ENCODE data around the gene SUMO2. TPM values are rescaled to one million over a fixed set of nuclear protein-coding genes. Genes with fewer than 3 reads are reported as not detected.
"Not testable (repeated sequence)": the region's sequence is repeated elsewhere in the genome, so short reads cannot be mapped to it uniquely, and the experiment has no call there.

The SUMO2 gene
- total RNA-seq, 1 donor from 2014 or later: 90.8 TPM

DNA sequence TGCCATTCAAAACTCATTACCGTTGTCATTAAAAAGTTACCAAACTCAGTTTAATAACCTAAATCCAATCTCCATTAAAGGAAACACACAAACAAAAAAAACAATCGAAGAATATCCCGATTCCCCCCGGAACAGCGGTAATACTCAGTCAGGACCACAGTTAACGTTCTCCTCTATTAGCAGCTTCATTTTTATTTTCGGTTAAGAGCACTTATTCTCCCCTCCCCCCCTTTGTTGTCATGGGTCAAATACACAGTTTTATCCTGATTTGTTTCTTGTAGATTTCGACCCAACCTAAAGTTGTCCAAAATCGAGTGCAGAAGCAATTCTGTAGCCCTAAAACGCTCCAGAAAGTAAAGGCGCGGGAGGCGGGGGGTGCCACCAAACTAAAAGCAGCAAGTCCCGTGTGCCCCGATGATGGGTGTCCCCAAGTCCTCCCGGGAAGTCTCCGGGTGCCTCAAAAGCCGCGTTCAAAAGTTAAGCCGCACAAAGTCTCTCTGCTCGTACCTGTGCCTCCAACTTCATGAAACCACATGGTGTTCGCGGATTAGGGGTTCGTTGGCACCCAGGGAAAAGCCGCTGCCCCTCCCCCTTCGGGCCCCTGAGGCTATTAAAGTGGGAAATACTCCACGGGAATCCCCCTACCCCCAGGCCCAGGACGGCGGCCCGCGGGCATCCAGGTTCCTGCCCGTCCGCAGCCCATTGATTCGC lies 996 bp downstream of the SUMO2 start:
- peak in 1 of 2 donors; percentile 30 for DNase-seq (ENCODE audit: low read depth in 2 of 2)

DNA sequence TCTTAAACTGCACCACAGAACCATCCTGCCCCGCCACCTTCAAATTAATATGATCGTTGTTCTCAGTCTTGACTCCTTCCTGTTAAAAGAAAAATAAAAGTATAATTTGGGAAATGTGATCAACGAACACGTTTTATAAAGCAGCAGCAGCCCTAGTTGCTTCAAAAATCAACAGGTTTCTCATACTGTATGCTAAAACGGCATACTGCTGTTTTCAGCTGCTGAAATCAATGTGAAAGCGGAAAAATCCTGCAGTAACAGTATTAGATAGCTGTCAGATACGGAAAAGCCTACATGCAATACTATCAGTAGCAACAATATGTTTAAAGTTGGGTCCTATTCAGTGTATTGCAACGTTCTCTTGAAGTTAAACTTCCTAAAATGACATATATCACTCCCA lies 1.6 kb downstream of the SUMO2 start:
- no peak for DNase-seq (ENCODE audit: low read depth in 2 of 2)

DNA sequence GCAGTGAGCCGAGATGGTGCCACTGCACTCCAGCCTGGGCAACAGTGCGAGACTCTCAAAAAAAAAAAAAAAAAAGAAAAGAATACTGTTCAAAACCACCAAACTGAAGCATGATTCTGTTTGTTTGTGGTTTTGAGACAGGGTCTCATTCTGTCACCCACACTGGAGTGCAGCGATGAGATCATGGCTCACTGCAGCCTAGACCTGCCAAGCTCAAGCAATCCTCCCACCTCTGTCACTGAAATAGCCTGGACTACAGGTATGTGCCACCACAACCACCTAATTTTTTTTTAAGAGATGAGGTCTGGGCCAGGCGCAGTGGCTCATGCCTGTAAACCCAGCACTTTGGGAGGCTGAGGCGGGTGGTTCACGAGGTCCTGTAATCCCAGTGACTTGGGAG lies 4.3 kb downstream of the SUMO2 start:
- DNase-seq (ENCODE audit: low read depth in 2 of 2): no peak

DNA sequence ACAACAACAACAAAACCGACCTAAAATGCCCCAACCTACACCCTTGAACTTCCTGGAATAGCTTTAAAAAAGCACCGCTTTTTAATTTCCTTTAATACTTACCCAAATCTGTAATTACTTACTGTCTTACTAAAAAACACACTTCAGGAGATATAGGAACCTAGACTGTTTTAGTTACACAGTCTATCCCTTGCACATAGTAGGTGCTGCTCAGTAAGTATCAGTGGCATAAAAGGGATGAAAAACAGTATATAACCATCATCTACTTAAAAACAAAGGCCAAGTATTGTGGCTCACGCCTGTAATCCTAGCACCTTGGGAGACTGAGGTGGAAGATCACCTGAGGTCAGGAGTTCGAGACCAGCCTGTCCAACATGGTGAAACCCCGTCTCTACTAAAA lies 6.1 kb downstream of the SUMO2 start:
- no peak for DNase-seq (ENCODE audit: low read depth in 2 of 2)

DNA sequence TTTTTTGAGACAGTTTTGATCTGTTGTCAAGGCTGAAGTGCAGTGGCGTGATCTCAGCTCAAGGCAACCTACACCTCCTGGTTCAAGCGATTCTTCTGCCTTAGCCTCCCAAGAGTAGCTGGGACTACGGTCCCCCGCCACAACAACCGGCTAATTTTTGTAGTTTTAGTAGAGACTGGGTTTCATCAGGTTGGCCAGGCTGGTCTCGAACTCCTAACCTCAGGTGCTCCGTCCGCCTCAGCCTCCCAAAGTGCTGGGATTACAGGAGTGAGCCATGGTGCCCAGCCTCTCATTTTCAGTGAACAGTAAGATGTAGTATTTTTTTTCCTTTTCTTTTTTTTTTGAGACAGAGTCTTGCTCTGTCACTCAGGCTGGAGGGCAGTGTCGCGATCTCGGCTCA lies 7.8 kb downstream of the SUMO2 start:
- no peak for DNase-seq (ENCODE audit: low read depth in 2 of 2)

DNA sequence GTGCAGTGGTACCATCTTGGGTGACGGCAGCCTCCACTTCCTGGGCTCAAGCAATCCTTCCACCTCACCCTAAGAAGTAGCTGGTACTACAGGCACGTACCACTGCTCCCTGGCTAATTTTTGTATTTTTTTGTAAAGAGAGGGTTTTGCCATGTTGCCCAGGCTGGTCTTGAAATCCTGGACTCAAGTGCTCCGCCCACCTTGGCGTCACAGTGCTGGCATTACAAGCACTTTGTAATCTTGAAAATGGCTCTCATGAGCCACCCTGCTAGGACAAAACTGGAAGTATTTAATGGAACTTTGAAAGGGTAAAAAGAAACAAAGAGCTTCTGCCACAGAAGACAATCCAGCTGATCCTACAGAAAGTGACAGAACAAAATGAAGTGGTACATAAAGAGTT lies 9.2 kb downstream of the SUMO2 start:
- no peak for DNase-seq (ENCODE audit: low read depth in 2 of 2)

DNA sequence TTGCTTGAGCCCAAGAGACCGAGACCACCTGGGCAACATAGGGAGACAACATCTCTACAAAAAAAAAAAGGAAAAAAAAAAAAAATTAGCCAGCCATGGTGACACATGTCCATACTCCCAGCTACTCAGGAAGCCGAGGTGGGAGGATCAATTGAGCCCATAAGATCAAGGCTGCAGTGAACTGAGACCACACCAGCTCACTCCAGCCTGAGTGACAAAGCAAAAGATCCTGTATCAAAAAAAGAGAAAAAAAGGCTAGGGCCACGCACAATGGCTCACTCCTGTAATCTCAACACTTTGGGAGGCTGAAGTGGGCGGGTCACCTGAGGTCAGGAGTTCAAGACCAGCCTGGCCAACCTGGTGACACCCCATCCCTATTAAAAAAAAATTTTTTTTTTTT lies 13.8 kb downstream of the SUMO2 start:
- DNase-seq (ENCODE audit: low read depth in 2 of 2): no peak

DNA sequence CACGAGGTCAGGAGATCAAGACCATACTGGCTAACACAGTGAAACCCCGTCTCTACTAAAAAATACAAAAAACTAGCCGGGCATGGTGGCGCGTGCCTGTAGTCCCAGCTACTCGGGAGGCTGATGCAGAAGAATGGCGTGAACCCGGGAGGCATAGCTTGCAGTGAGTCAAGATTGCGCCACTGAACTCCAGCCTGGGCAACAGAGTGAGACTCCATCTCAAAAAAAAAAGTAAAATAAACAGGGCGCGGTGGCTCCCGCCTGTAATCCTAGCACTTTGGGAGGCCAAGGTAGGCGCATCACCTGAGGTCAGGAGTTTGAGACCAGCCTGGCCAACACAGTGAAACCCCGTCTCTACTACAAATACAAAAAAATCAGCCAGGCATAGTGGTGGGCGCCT lies 18.2 kb downstream of the SUMO2 start:
- DNase-seq (ENCODE audit: low read depth in 2 of 2): not testable (repeated sequence)

DNA sequence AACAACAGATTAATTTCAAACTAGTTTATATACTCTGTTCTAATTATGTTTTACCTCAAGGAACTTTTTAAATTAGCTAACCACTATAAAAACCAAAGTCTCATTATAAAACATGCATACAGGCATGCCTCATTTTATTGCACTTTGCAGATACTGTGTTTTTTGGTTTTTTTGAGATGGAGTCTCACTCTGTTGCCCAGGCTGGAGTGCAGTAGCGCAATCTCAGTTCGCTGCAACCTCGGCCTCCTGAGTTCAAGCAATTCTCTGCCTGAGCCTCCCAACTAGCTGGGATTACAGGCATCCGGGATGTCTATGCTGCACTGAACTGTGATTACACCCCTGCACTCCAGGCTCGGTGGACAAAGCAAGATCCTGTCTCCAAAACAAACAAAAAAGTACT lies 19.7 kb downstream of the SUMO2 start:
- no peak for DNase-seq (ENCODE audit: low read depth in 2 of 2)

DNA sequence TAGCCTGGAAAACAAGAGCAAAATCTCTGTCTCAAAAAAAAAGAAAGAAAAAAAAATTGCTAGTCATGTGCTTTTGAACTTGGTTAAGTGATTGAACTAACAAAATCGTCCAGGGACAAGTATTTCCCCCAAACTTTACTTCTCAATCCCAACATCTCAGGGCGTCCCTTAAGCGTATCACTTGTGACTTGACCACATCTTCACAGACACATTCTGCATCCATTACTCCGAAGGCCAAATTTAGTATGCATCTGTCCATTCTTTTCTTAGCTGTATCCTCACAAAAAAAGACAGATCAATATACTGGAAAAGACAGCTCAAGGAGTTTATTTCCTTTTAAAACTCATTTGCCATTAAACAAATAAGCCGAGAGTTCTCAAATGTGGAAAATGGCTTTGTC lies 22.5 kb downstream of the SUMO2 start:
- DNase-seq (ENCODE audit: low read depth in 2 of 2): no peak

DNA sequence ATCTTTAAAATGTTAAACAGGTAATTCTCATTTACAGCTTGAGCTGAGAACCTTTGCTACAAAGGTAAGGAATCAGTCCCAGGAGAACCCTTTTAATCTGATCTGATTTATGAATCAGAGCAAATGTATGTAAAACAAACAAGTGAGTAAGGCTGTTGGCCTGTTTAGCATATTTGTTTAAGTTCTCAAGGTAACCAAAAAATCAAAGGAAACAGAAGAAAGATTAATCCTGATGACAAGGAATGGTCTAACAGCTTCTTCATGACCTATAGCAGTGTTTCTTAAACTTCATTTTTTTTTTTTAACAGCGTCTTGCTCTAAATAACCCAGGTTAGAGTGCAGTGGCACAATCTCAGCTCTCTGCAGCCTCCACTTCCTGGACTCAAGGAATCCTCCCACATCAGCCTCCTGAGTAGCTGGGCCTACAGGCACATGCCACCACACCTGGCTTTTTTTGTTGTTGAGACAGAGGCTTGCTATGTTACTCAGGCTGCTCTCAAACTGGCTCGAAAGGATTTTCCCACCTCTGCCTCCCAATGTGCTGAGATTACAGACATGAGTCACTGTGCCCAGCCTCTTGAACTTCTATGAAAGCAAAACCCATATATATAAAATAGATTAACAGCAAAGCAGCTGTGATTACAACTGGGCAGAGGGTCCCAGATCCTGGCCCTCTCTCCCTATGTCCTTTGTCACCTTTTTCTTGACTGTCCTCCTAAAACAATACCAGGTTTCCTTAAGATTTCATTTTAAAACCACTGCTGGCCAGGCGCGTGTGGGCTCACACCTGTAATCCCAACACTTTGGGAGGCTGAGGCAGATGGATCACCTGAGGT lies 23.3 kb downstream of the SUMO2 start:
- DNase-seq (ENCODE audit: low read depth in 2 of 2): peak in 1 of 2 donors; percentile 16

DNA sequence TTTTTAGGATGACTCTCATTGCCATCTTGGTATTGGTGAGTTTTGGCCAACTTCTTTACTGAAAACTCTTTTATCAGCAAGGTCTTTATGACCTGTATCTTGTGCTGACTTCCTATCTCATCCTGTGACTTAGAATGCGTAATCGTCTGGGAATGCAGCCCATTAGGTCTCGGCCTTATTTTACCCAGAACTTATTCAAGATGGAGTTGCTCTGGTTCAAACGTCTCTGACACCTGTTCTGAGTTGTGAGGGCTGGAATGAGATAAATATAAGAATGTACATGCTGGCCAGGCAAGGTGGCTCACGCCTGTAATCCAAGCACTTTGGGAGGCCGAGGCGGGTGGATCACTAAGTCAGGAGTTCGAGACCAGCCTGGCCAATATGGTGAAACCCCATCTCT lies 24.3 kb downstream of the SUMO2 start:
- DNase-seq (ENCODE audit: low read depth in 2 of 2): peak in 1 of 2 donors; percentile 32

DNA sequence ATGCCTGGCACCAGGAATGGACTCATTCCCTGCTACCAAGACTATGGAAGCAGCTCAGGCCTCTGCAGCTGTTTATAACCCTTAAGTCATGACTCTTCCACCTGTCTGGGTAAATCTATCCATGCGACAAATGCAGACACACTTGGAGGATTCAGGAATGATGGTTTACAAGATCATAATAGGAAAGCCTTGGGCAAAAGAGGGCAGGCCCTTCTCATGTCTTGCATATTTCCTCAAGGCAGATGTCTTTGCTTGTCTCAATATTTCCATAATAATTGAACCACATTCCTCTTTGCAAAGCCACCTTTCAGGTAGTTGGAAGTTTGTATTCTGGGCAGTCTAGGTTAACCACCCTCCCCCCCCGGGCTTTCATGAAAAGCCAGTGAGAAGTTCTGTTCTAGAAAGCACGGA lies 27.6 kb downstream of the SUMO2 start:
- no peak for DNase-seq (ENCODE audit: low read depth in 2 of 2)

DNA sequence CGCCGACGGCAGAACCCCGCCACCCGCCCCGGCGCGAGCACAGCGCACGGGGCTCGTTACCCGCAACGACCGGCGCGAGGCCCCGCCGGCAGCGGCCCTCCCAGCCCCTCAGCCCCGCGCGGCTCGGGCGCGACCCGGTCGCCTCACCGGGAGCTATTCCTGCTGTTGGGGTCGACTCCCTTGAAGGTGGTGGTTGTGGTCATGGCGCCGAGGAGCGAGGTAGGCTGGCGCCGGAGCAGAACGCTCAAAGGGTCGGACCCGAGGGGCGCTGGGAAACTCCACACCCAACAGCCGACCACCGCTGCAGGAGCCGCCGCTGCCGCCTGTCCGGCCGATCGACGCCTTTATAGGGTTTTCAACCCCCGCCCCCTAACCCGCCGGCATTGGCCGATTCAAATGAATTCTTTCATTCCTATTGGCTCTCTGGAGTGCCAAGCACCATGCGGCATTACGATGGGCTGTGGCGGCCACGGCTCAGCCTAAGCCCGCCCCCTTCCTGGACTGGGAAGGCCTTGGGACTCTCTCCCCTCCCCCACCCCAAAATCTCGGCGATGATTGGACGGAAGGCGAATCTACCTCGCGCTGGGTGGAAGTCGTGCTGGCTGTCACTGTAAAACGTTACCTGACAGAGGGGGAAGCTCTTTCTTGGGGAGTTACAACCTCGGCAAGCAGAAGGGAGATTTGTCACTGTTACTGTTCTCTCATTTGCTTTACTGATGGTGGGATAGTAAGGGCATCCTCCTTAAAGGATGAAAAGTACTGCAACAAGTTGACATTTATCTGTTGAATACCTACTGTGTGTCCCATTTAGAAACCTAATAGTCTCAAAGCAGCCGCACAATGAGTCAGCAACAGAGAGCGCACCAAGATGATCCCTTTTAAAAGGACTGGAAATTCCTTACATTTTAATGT lies 28.3 kb downstream of the SUMO2 start, which contains the start of gene JPT1:
TSS of gene JPT1 (minus strand) at position 318 of the 912 bp plus-strand sequence. CDS start at position 203, 115 bp downstream.
- peak; percentile 97 to 99 for DNase-seq (ENCODE audit: low read depth in 2 of 2)

DNA sequence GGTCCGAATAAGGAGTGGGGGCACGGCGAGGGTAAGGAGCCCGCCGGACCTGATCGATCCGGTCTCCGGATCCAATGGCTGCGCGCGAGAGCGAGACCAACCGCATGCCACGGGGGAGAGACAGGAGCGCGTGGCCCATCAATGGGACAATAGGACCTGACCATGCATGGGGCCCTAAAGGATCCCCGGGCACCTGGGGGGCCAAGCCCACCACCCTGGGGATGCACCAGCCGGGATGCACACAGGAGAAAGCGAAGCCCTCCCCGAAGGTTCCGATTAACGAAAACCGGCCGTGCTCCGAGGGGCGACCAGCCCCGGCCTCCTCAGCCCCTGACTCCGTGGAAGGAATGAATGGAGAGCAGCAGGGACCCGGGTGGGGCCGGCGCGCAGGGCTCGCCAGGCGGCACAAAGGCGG lies 29.0 kb downstream of the SUMO2 start:
- peak in 1 of 2 donors; percentile 19 for DNase-seq (ENCODE audit: low read depth in 2 of 2)

DNA sequence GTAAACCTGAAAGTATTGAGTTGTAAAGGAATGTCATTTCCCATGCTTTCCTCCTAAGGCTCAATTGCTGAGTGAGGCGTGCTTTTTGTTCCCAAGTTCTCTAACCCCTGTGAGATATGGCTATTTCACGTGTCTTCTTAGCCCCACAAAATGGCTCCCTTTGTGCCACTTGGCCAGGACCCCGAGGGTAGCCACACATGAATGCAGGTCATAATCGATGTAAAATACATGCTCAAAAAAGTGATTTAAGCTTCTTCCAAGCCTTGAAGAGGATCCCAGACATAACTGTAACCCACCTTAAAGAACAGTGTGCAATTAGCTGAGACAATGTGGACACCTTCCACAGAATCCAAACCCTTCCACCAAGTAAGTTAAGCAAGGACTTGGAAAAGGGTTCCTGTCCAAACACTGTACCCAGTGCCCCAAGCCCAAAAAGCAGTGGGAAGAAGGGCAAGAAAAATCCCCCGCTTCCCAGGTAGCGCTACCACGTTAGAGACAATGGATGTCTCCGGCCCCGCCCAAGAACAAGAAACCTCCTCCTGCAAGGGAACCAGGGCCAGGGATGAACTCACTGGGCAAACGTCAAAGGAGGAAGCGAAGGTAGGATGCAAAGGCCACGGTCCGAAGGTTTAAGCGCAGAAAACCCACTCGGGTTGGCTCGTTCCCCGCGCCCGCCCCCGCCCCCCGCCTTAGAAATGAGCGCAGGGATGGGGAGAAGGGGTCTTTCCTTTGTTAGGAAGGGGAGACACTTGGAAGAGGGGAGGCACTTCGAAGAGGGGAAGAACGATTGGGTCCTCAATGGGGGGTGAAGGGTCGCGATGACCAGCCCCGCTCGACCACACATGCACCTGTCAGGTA lies 29.6 kb downstream of the SUMO2 start:
- peak in 1 of 2 donors; percentile 35 for DNase-seq (ENCODE audit: low read depth in 2 of 2)

DNA sequence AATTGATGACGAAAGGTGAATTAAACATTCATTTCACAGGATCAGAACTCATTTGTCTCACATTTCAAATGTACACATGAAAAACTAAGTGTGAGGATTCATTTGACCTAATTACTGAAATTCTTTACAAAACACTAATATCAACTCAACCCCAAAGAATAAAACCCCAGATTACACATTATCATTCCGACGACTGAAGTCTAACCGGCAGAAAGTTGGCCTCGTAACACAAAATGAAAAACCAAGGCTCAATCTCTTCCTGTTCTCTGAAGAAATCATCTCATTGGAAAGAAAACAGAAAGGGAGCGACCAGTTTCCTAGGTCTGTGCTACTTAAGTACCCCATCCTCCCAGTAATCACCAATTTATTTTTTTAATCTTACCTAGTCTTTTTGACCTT lies 30.2 kb downstream of the SUMO2 start:
- DNase-seq (ENCODE audit: low read depth in 2 of 2): peak in 1 of 2 donors; percentile 7

DNA sequence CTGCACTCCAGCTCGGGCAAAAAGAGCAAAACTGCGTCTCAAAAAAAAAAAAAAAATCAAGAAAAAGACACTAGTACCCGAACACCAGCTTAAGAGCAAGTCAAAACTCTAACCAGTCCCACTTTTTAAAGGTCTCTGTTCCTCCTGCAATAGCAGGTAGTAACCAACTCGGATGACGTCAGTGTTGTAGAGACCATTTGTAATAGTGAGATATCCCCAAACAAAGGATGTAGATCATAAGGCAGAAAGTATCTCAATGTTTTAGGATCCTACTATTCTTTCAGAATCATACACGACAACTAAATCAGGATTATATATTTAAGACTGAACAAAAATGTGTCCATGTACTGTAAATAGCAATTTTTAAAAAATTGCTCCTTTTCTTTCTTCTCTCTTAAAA lies 30.8 kb downstream of the SUMO2 start:
- DNase-seq (ENCODE audit: low read depth in 2 of 2): peak in 1 of 2 donors; percentile 8

DNA sequence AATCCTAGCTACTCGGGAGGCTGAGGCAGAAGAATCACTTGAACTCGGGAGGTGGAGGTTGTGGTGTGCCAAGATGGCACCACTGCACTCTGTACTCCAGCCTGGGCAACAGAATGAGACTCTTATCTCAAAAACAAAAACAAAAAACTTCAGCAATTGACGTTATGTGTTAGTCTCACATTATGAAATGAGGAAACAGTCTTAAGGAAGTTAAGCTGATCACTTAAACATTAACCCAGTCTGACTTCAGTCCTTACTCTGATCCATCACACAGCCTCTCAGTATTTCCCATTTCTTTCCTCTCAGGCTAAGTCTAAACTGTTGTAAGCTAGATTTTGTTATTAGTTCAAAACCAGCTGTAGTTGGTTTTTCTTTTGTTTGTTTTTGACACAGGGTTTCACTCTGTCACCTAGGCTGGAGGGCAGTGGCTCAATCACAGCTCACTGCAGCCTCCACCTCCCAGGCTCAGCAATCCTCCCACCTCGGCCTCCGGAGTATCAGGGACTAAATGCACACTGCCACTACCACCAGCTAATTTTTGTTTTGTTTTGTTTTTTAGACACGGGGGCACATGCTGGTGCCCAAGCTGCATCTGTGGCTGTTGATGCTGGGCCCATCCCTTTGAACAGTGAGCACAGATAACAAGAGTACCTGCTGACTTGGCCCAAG lies 34.7 kb downstream of the SUMO2 start:
- no peak for DNase-seq (ENCODE audit: low read depth in 2 of 2)

DNA sequence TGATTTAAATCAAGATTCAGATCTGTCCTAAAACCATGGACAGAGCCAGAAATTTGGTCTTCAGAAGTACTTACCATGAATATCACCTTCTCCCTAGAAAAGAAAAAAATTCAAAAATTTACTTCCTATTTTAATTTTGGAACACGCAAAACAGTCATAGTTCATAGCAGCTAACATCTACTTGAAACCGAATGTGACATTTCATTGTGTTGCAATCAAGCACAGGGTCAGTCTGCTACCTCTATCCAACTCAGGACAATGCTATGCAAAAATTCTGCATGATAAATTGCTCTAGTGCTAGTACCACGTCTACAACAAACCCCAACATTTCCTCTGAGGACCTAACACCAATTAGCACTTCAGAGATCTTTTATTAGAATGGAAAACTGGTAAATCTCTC lies 36.2 kb downstream of the SUMO2 start:
- no peak for DNase-seq (ENCODE audit: low read depth in 2 of 2)

Measured in dermis microvascular lymphatic vessel endothelial cell (primary cell).